GM12874 (cell line): ENCODE results near the gene C1orf141.

Experiments
- CTCF ChIP-seq: IDR thresholded peaks from 2 replicates; pipeline ENCODE4 v1.5.1; 2011; ENCODE audit warnings: low read depth, mild to moderate bottlenecking, control low read depth, low read length, moderate library complexity; ENCODE audit not compliant: insufficient read depth

C1orf141 gene

GRCh38 chr1:67110352-67110751, 24.4 kb downstream of the C1orf141 start:
- no peak for TF ChIP-seq CTCF

GRCh38 chr1:67105508-67105907, 29.3 kb downstream of the C1orf141 start:
- no peak for TF ChIP-seq CTCF

- no peak for TF ChIP-seq CTCF
Measured at GRCh38 chr1:67103548-67103947, 31.2 kb downstream of the C1orf141 start.

GRCh38 chr1:67100833-67101232, 33.9 kb downstream of the C1orf141 start:
- TF ChIP-seq CTCF, result no peak

- no peak for TF ChIP-seq CTCF
Measured at GRCh38 chr1:67097305-67097704, 37.5 kb downstream of the C1orf141 start.

DNA sequence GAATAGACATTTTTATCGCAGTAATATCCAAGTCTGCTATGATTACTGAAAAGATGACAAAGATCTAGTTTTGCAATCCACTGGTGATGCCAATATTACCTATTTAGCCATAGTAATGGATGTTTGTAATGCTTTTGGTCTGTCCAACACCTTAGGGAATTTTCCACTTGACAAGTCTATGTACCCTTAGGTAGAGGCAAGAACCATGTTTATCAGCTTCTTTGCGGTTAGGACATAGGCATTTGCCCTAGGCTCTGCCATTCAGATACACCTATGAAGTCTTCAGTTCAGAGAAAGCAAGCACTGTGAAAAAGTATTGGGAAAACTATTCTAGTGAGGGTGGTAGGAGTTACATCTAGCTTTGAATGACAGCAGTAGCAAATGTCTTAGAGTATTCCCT, 40.6 kb downstream of the C1orf141 start:
- TF ChIP-seq CTCF, result no peak

DNA sequence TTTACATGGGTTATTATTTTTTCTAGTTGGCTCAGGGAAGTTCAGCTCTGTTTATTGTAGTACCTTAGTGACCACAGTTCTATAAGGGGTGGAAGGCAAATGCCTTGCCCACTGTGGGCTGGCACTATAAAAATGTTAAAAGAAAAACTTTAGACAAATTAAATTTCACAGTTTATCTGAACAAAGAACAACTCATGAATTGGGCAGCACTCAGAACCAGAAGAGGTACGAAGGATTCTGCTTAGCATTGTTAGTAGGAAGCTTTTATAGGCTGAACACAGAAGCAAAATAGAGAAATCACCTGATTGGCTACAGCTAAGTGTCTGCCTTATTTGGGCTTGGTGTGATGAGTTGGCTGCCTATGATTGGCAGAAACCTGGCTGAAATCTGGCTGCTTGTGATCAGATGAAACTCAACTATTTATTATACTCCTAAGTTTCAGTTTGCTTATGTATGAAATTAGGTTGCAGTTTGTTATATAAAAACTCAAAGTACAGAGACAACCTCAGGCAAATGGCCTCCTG, 45.0 kb downstream of the C1orf141 start:
- TF ChIP-seq CTCF, result no peak

DNA sequence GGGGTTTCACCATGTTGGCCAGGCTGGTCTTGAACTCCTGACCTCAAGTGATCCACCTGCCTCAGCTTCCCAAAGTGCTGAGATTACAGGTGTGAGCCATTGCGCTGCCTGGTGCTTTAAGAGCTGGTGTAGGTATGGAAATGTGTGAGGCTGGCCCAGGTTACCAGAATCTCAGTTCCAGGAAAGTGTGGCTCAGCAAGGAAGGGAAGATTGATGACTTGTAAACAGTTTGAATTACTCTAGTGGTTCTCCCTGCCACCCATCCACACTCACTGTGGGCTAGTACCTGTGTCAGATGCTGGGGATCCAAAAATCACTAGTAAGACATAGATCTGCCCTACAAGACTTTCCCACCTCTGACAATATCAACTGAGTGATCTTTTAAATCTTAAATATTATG, 46.3 kb downstream of the C1orf141 start:
- TF ChIP-seq CTCF, result no peak
